ENCODE results near the gene CKS1B. TPM values are rescaled to one million over a fixed set of nuclear protein-coding genes. Genes with fewer than 3 reads are reported as not detected.

CKS1B gene
- total RNA-seq (10 to 100 TPM in 2 of 5 donors, 1 to 10 TPM in 3; 4.7 to 36.1 (median 5.2) TPM), polyA plus RNA-seq (10 to 100 TPM; 40.9 to 73.3 (median 63.9) TPM)
- long read RNA-seq, donor 1, transcript CKS1B-201 (3 exons, 759 nt): major isoform, 24 of 25 reads
- long read RNA-seq, donor 1, partial matches to known transcripts: 0 of 25 reads
- long read RNA-seq, donor 1, other reads (novel, unspliced or antisense): 0 of 25 reads
- long read RNA-seq, donor 2, transcript CKS1B-201 (3 exons, 759 nt): major isoform, 32 of 36 reads
- long read RNA-seq, donor 2, partial matches to known transcripts: 0 of 36 reads
- long read RNA-seq, donor 2, other reads (novel, unspliced or antisense): 0 of 36 reads
- long read RNA-seq, donor 3, transcript CKS1B-201 (3 exons, 759 nt): major isoform, 20 of 21 reads
- long read RNA-seq, donor 3, partial matches to known transcripts: 0 of 21 reads
- long read RNA-seq, donor 3, other reads (novel, unspliced or antisense): 0 of 21 reads
- long read RNA-seq, donor 4, transcript CKS1B-201 (3 exons, 759 nt): major isoform, 6 of 8 reads
- long read RNA-seq, donor 4, partial matches to known transcripts: 0 of 8 reads
- long read RNA-seq, donor 4, other reads (novel, unspliced or antisense): 0 of 8 reads
- long read RNA-seq, donor 5, transcript CKS1B-201 (3 exons, 759 nt): major isoform, 42 of 45 reads
- long read RNA-seq, donor 5, partial matches to known transcripts: 0 of 45 reads
- long read RNA-seq, donor 5, other reads (novel, unspliced or antisense): 0 of 45 reads
- long read RNA-seq, donor 6: 0 reads
- long read RNA-seq, donor 7, transcript CKS1B-201 (3 exons, 759 nt): major isoform, 41 of 46 reads
- long read RNA-seq, donor 7, partial matches to known transcripts: 0 of 46 reads
- long read RNA-seq, donor 7, other reads (novel, unspliced or antisense): 5 of 46 reads
- long read RNA-seq, donor 8, transcript CKS1B-201 (3 exons, 759 nt): major isoform, 30 of 36 reads
- long read RNA-seq, donor 8, partial matches to known transcripts: 0 of 36 reads
- long read RNA-seq, donor 8, other reads (novel, unspliced or antisense): 0 of 36 reads
- long read RNA-seq, donor 9, transcript CKS1B-201 (3 exons, 759 nt): major isoform, 47 of 51 reads
- long read RNA-seq, donor 9, partial matches to known transcripts: 0 of 51 reads
- long read RNA-seq, donor 9, other reads (novel, unspliced or antisense): 0 of 51 reads
- long read RNA-seq, donor 10, transcript CKS1B-201 (3 exons, 759 nt): major isoform, 12 of 12 reads
- long read RNA-seq, donor 10, partial matches to known transcripts: 0 of 12 reads
- long read RNA-seq, donor 10, other reads (novel, unspliced or antisense): 0 of 12 reads

DNA sequence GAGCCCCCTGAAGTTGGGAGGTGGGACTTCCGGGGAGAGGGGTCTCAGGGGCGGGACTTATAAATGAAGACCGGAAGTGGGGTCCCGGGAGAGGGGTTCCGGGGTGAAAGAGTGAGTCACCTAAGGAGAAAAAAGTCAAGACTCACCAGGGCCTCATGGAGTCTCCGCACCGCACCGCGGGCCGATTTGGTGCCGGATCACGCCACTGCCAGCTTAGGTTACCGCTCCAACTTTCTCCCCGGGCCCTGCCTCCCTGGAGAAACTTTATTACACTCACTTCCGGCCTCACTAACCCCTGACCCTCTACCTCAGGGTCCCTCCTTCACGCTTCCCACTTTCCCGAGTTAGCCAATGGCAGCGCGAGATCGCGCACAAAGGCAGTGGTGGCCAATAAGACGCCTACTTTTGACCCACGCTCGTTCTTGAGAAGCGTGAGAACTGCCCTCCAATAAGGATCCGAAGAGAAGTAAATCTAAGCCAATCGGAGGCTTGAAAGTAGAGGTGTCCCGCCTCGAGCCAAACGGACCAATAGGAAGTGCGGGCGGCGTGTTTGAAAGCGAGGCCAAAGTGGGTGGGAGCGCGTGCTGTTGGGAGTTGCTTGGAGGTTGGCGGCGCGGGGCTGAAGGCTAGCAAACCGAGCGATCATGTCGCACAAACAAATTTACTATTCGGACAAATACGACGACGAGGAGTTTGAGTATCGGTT, at the start of gene CKS1B:
Gene CKS1B (plus strand): TSS at position 580 of the 706 bp plus-strand sequence. CDS start 65 bp downstream, at position 645.
- peaks cover 43 to 58% (median 51%) of the 10 kb centered on the region in 4 donors for H3K4me1 ChIP-seq
- peak within 1 kb of the TSS; percentile 96 to 100 (median 99) for H3K27ac ChIP-seq
- intact Hi-C loops (cut with DNase I; ENCODE audit: low total_unique reads): no loop called here
- H3K27me3 ChIP-seq: no peaks in the 10 kb centered on the region
- TF ChIP-seq POLR2A (IDR thresholded peaks at IDR 0.05) (peak in 2 of 4 donors; percentile 53 to 64), POLR2AphosphoS5 (IDR thresholded peaks at IDR 0.05) (peak; percentile 82 to 87 (median 87)), EP300 (IDR thresholded peaks at IDR 0.05) (no peak)
- TF ChIP-seq, protein P1, sequence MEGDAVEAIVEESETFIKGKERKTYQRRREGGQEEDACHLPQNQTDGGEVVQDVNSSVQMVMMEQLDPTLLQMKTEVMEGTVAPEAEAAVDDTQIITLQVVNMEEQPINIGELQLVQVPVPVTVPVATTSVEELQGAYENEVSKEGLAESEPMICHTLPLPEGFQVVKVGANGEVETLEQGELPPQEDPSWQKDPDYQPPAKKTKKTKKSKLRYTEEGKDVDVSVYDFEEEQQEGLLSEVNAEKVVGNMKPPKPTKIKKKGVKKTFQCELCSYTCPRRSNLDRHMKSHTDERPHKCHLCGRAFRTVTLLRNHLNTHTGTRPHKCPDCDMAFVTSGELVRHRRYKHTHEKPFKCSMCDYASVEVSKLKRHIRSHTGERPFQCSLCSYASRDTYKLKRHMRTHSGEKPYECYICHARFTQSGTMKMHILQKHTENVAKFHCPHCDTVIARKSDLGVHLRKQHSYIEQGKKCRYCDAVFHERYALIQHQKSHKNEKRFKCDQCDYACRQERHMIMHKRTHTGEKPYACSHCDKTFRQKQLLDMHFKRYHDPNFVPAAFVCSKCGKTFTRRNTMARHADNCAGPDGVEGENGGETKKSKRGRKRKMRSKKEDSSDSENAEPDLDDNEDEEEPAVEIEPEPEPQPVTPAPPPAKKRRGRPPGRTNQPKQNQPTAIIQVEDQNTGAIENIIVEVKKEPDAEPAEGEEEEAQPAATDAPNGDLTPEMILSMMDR (IDR thresholded peaks at IDR 0.05): no peak
- peak; percentile 96 to 100 for DNase-seq
- no peaks in the 10 kb centered on the region for H3K9me3 ChIP-seq
- peak within 1 kb of the TSS; percentile 64 to 70 (median 68) for H3K4me3 ChIP-seq
- 0 to 1% (median 1%) methylated on average over 47 of the region's 47 CpGs for WGBS, 5 donors
- peaks cover 0 to 17% (median 12%) of the 10 kb centered on the region in 4 donors for H3K36me3 ChIP-seq

DNA sequence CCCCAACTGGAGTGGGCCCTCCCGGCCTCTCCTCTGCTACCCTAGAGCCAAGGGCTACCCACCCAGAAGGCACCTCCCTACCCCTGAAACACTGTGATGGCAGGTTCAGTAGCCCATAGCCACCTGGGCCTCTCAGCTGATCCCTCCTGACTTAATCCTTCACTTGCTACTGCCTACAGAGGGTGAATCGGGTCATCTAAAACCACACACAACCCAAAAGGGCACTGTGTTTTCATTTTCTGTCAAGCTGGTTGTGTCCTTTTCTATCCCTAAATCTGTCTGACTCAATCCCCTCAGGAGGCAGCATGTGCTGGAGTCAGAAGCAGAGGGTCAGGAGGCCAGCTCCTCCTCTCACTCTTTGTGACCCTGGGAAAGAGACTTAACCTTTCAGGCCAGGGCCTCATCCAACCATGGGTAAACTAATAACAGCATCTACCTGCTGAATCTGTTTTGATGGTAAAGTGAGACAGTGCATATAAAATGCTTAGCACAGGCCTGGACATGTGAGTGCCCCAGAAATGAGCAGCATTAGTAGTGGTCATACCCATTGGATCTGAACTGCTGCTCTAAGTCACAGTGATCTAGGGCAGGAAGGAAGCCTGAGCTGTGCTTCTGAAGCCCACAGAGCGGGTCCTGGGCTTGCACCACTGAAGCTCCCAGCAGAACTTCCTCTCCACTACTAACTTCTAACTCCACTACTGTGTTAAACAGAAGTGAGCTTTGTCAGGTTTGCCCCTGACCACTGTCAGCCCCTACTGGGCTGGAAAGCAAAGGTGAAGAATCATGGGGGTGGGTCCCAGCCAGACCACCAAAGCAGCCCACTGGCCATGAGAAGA, 48.9 kb upstream of the CKS1B start:
- Histone ChIP-seq H3K4me3 (no peak overlapping the region), H3K27ac (no peak overlapping the region), H3K9me3 (no peaks in the 10 kb centered on the region), H3K27me3 (no peaks in the 10 kb centered on the region), H3K36me3 (peaks cover 42 to 95% (median 92%) of the 10 kb centered on the region in 4 donors), H3K4me1 (no peaks in the 10 kb centered on the region)
- 88 to 97% (median 91%) methylated on average over 3 of the region's 3 CpGs for WGBS, 5 donors
- intact Hi-C loops (cut with DNase I; ENCODE audit: low total_unique reads): no loop called here
- TF ChIP-seq, protein P1 (IDR thresholded peaks at IDR 0.05): no peak
- TF ChIP-seq POLR2AphosphoS5 (IDR thresholded peaks at IDR 0.05): no peak
- TF ChIP-seq EP300 (IDR thresholded peaks at IDR 0.05): no peak
- TF ChIP-seq POLR2A (IDR thresholded peaks at IDR 0.05): no peak
- DNase-seq: no peak

DNA sequence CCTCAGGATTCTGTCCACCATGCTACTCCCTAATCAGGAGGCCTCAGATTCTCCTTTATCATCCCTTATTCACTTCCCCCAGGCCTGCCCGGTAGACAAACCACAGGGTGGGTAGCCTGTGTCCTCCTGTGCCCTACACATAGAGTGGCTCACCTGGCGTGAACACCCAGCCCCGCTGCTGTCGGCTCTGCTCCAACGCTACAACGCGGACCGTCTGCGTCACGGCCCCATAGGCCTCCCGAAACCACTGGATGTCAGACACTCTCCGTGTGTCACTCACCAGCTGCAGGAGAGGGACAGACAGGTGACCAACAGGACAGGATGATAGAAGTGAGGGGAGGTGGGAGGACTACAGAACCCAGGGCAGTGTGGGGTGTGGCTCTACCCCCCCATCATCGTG, 48.3 kb upstream of the CKS1B start:
- WGBS, 5 donors: 90 to 98% (median 93%) methylated on average over 7 to 13 of the region's 13 CpGs
- DNase-seq: no peak
- Histone ChIP-seq H3K27me3 (no peaks in the 10 kb centered on the region), H3K36me3 (peaks cover 42 to 95% (median 89%) of the 10 kb centered on the region in 4 donors), H3K4me1 (no peaks in the 10 kb centered on the region), H3K27ac (no peak overlapping the region), H3K9me3 (no peaks in the 10 kb centered on the region), H3K4me3 (no peak overlapping the region)
- intact Hi-C loops (cut with DNase I; ENCODE audit: low total_unique reads): no loop called here
- no peak for TF ChIP-seq EP300 (IDR thresholded peaks at IDR 0.05)
- TF ChIP-seq POLR2AphosphoS5 (IDR thresholded peaks at IDR 0.05): no peak
- TF ChIP-seq, protein P1 (IDR thresholded peaks at IDR 0.05): no peak
- TF ChIP-seq POLR2A (IDR thresholded peaks at IDR 0.05): no peak
